Measurements from ENCODE around the gene STMN3. TPM values are rescaled to one million over a fixed set of nuclear protein-coding genes. Genes with fewer than 3 reads are reported as not detected.

Gene STMN3
- total and polyA plus RNA-seq, 2 of the 8 experiments (the other 6 are each of a cell fraction or from before 2014, with no cell fraction given) = 51.5 to 63.1 TPM

- Histone ChIP-seq H3K14ac (ENCODE audit: insufficient read length) (no peak within 1 kb of the TSS), H3K79me2 (ENCODE audit: control insufficient read depth in 1 of 2, insufficient read depth in 2 of 2, low read length in 2 of 2) (peaks cover 0 to 32% of the 10 kb centered on the region in 2 experiments; a peak in 2 of 4 replicates), H4K20me1 (replicated peaks in 1 of 2; ENCODE audit: control insufficient read depth in 1 of 2, insufficient read depth in 2 of 2, low read length in 2 of 2) (no peaks in the 10 kb centered on the region), H2BK15ac (ENCODE audit: low read length) (peak within 1 kb of the TSS; percentile 46; the same call in 1 of the 2 replicates), H4K91ac (replicated peaks; ENCODE audit: insufficient read length, low read length) (peak within 1 kb of the TSS; percentile 91), H3K9ac (replicated peaks in 1 of 4; ENCODE audit: extremely low read depth in 1 of 4, low read depth in 3 of 4, low read length in 3 of 4) (peak within 1 kb of the TSS; percentile 49 to 86 (median 75)), H3K36me3 (ENCODE audit: control insufficient read depth in 2 of 4, insufficient read depth in 4 of 4, low read length in 3 of 4) (no peaks in the 10 kb centered on the region), H2BK120ac (replicated peaks; ENCODE audit: low read depth, low read length) (no peak within 1 kb of the TSS), H4K5ac (ENCODE audit: insufficient read length, low read depth, low read length) (peak within 1 kb of the TSS; percentile 86), H2BK12ac (ENCODE audit: low read depth, low read length) (peak within 1 kb of the TSS; percentile 50; the same call in 1 of the 2 replicates), H2BK20ac (ENCODE audit: low read length) (no peak within 1 kb of the TSS), H3K9me3 (ENCODE audit: insufficient read depth in 2 of 2, low read depth in 1 of 2, low read length in 1 of 2) (no peaks in the 10 kb centered on the region), H2BK5ac (ENCODE audit: low read depth, low read length) (peak within 1 kb of the TSS; percentile 85; the same call in 1 of the 2 replicates), H3K18ac (ENCODE audit: extremely low read depth, low read length) (peak within 1 kb of the TSS; percentile 83), H4K8ac (ENCODE audit: extremely low read depth, insufficient read depth, low read length) (peak within 1 kb of the TSS; percentile 92), H3K4ac (replicated peaks; ENCODE audit: insufficient read length, low read depth, low read length) (no peak within 1 kb of the TSS), H3K4me2 (ENCODE audit: insufficient read depth in 1 of 2, low read depth in 2 of 2, low read length in 2 of 2) (peak within 1 kb of the TSS; percentile 86 to 100), H3K23ac (ENCODE audit: insufficient read length) (no peak within 1 kb of the TSS), H2AK5ac (ENCODE audit: low read depth, low read length) (no peak within 1 kb of the TSS), H3K79me1 (ENCODE audit: low read depth, low read length) (peaks cover 7% of the 10 kb centered on the region), H3K4me1 (replicated peaks in 1 of 4; ENCODE audit: control insufficient read depth in 3 of 4, insufficient read depth in 4 of 4, low read length in 3 of 4) (peaks cover 0 to 3% (median under 1%) of the 10 kb centered on the region in 4 experiments; a peak in 3 of 7 replicates), H3K23me2 (ENCODE audit: low read depth, low read length) (peaks cover 10% of the 10 kb centered on the region; the same call in 1 of the 2 replicates), H2AFZ (ENCODE audit: low read length) (0 out of 2 replicates have a peak within 1 kb of the TSS, but pooled peaks have one; percentile 85), H3K56ac (replicated peaks; ENCODE audit: insufficient read length, low read depth, low read length) (no peak within 1 kb of the TSS), H3K27ac (ENCODE audit: low read depth, low read length) (peak within 1 kb of the TSS; percentile 94), H3K4me3 (ENCODE audit: extremely low read depth in 1 of 4, insufficient read depth in 2 of 4, low read depth in 3 of 4, low read length in 4 of 4) (peak within 1 kb of the TSS; percentile 75 to 99 (median 92)), H3K27me3 (replicated peaks in 1 of 4; ENCODE audit: control insufficient read depth in 3 of 4, extremely low read depth in 1 of 4, insufficient read depth in 3 of 4, low read length in 3 of 4) (no peaks in the 10 kb centered on the region)
- CTCF ChIA-PET (ENCODE audit: partially characterized antibody) = interaction anchor here (1.0 to 3.1 kb wide), 2 partner anchors 10 to 12 kb away, joined by 4 to 11 read pairs; no protein-coding TSS in a partner anchor
- no peak for FAIRE-seq
- peak in 1 of 2 experiments; percentile 58 for DNase-seq (ENCODE audit: low read depth in 1 of 2, low spot score in 2 of 2)
- whole genome bisulfite sequencing, 2 experiments (ENCODE audit: extremely low coverage in 1 of 2, insufficient coverage in 1 of 2, insufficient read length in 1 of 2, insufficient replicate concordance in 2 of 2, low coverage in 1 of 2, low lambda C conversion rate in 2 of 2, missing lambda C conversion rate in 1 of 2) = 1% methylated on average over 41 of the region's 114 CpGs; no CpG with 5 or more reads in 1 of the 2 experiments
- POLR2A ChIA-PET (ENCODE audit: partially characterized antibody) = interaction anchor here (0.7 to 1.7 kb wide), 12 partner anchors 9 to 330 kb away, joined by 3 to 12 read pairs (median 3); partner anchors contain the start of genes HELZ2, STMN3 and UCKL1
- TF ChIP-seq SIX5 (IDR thresholded peaks at IDR 0.05; ENCODE audit: low read depth, low read length) = no peak
These were observed 26.6 kb downstream of the STMN3 start, which contains the start of gene GMEB2 for GRCh38 chr20:63626424-63627128. TSS of gene GMEB2 (minus strand) at chr20:63627101. CDS start at chr20:63619397, 7,704 bp downstream.

Measured in H1 (cell line).